ENCODE results near the gene DKK2. TPM values are rescaled to one million over a fixed set of nuclear protein-coding genes. Genes with fewer than 3 reads are reported as not detected.

DKK2 gene
- total and polyA plus RNA-seq, 2 of the 13 experiments (the other 11 are each of a cell fraction or from before 2014, with no cell fraction given) = not detected

GRCh38 chr4:106993827-106994226, 42.3 kb downstream of the DKK2 start:
- in situ Hi-C loops (cut with HindIII; ENCODE audit: extremely low pct_ligation_motif_present, low pct_unique_long_range_greater_than_20kb) (no loop called here), intact Hi-C loops (cut with micrococcal nuclease; ENCODE audit: unreplicated experiment) (no loop called here)
- Histone ChIP-seq H3K27me3 (ENCODE audit: control insufficient read depth in 1 of 2, insufficient read depth in 2 of 2, low read length in 2 of 2) (no peaks in the 10 kb centered on the region), H3K4me2 (ENCODE audit: low read depth, low read length) (no peak overlapping the region), H3K79me2 (ENCODE audit: insufficient read depth, low read length) (no peaks in the 10 kb centered on the region), H3K9me3 (ENCODE audit: low read length) (no peaks in the 10 kb centered on the region), H3K36me3 (replicated peaks in 1 of 2; ENCODE audit: control insufficient read depth in 1 of 2, insufficient read depth in 2 of 2, low read length in 2 of 2) (no peaks in the 10 kb centered on the region), H2AFZ (ENCODE audit: low read length) (no peak overlapping the region), H4K20me1 (ENCODE audit: insufficient read depth, low read length) (no peaks in the 10 kb centered on the region), H3K4me1 (ENCODE audit: insufficient read depth, low read length) (no peaks in the 10 kb centered on the region), H3K27ac (ENCODE audit: extremely low read length, insufficient read depth, low read length) (no peak overlapping the region), H3K4me3 (replicated peaks in 1 of 3; ENCODE audit: insufficient read depth in 1 of 3, low read depth in 2 of 3, low read length in 3 of 3) (no peak overlapping the region), H3K9ac (ENCODE audit: insufficient read depth, low read depth, low read length) (no peak overlapping the region)
- 37% methylated on average over 4 of the region's 4 CpGs for WGBS (ENCODE audit: low lambda C conversion rate)
- no TSS peak for BruUV-seq (replicated peaks)
- TF ChIP-seq PBX3 (CRISPR knock-in tag; IDR thresholded peaks at IDR 0.05; ENCODE audit: borderline replicate concordance) (no peak), PTBP1 (IDR thresholded peaks at IDR 0.05; ENCODE audit: low read depth, low read length, poor library complexity, severe bottlenecking) (no peak), TP53 (CRISPR knock-in tag; conservative IDR thresholded peaks at IDR 0.05) (no peak), ZNF577 (CRISPR knock-in tag; IDR thresholded peaks at IDR 0.05; ENCODE audit: borderline replicate concordance, low read depth) (no peak), RNF219 (CRISPR knock-in tag; IDR thresholded peaks at IDR 0.05) (no peak), ZNF446 (CRISPR knock-in tag; IDR thresholded peaks at IDR 0.05) (no peak), ZFP91 (CRISPR knock-in tag; IDR thresholded peaks at IDR 0.05; ENCODE audit: borderline replicate concordance) (no peak), ZNF839 (CRISPR knock-in tag; IDR thresholded peaks at IDR 0.05; ENCODE audit: borderline replicate concordance) (no peak), CREM (IDR thresholded peaks at IDR 0.05) (no peak), CREM (CRISPR knock-in tag; IDR thresholded peaks at IDR 0.05) (no peak), HNRNPH1 (optimal IDR thresholded peaks at IDR 0.05; ENCODE audit: low read depth, low read length) (no peak), NFKB2 (CRISPR knock-in tag; IDR thresholded peaks at IDR 0.05; ENCODE audit: borderline replicate concordance) (no peak), RCOR2 (CRISPR knock-in tag; IDR thresholded peaks at IDR 0.05) (no peak)
- ATAC-seq = no peak
- no peak for DNase-seq (ENCODE audit: low spot score)
- ChIA-PET POLR2A (no interaction called here), CTCF (ENCODE audit: low intra/inter-chr PET ratio, low total read pairs) (no interaction called here)
- FAIRE-seq = no peak
